IMR-90 (cell line): Measurements from ENCODE around the gene MAG. TPM values are rescaled to one million over a fixed set of nuclear protein-coding genes. Genes with fewer than 3 reads are reported as not detected.

ENCODE experiments used
- ATAC-seq: fragments of 200-7000 bp; cut with Tn5 transposase; 2 replicates; pipeline ENCODE4 v1.9.1; 2020; ENCODE audit warnings: low read depth, mild to moderate bottlenecking, moderate library complexity
- BruUV-seq: library from RNA; stranded (reverse); fragments of 400-500 nt; replicated peaks from 2 replicates; lab custom pipeline; 2021; lab: Mats Ljungman, UMichigan
- CTCF ChIA-PET: fragments of 300-600 bp; formaldehyde crosslinking; extraction: SDS; loops from one replicate; lab custom pipeline; 2021; ENCODE audit warnings: antibody characterized with exemption; lab: Yijun Ruan, JAX
- POLR2A ChIA-PET: fragments of 300-600 bp; sonication (Branson Sonifier 250); formaldehyde crosslinking; loops from one replicate; lab custom pipeline; 2022; ENCODE audit warnings: antibody characterized with exemption; ENCODE audit not compliant: unreplicated experiment; lab: Charles Lee
- DNase-seq: peaks from one replicate; pipeline ENCODE4 v3.0.0; 2013
- H2AFZ ChIP-seq: replicated peaks from 2 replicates; pipeline ENCODE3; 2013; ENCODE audit warnings: low read length, mild to moderate bottlenecking; ENCODE audit not compliant: poor library complexity
- H2AK5ac ChIP-seq: 2 replicates; pipeline ENCODE4 v1.6.1; 2013; ENCODE audit warnings: low read depth, low read length, inconsistent platforms
- H2AK9ac ChIP-seq: replicated peaks from 2 replicates; pipeline ENCODE3; 2013; ENCODE audit warnings: mild to moderate bottlenecking, low read depth, low read length, moderate library complexity; ENCODE audit not compliant: poor library complexity
- H2BK120ac ChIP-seq: 2 replicates; pipeline ENCODE4 v1.6.1; 2013; ENCODE audit warnings: low read depth, low read length, inconsistent platforms
- H2BK15ac ChIP-seq: 3 replicates; pipeline ENCODE4 v1.6.1; 2013; ENCODE audit warnings: low read depth, low read length, inconsistent platforms
- H2BK20ac ChIP-seq: 2 replicates; pipeline ENCODE4 v1.6.1; 2013; ENCODE audit warnings: low read depth, mild to moderate bottlenecking, inconsistent platforms, low read length, moderate library complexity
- H2BK5ac ChIP-seq: 2 replicates; pipeline ENCODE4 v1.6.1; 2013; ENCODE audit warnings: mild to moderate bottlenecking, low read depth, low read length, inconsistent platforms; ENCODE audit not compliant: poor library complexity, severe bottlenecking
- H3K14ac ChIP-seq: replicated peaks from 2 replicates; pipeline ENCODE4 v1.6.1; 2013; ENCODE audit warnings: low read depth, low read length, inconsistent platforms
- H3K18ac ChIP-seq: 2 replicates; pipeline ENCODE4 v1.6.1; 2013; ENCODE audit warnings: low read depth, low read length, control low read depth
- H3K23ac ChIP-seq: 2 replicates; pipeline ENCODE4 v1.6.1; 2013; ENCODE audit warnings: low read depth, low read length, inconsistent platforms
- H3K27ac ChIP-seq: 2 replicates; pipeline ENCODE4 v1.5.1; 2013; ENCODE audit warnings: mild to moderate bottlenecking, control low read depth, low read length; ENCODE audit not compliant: insufficient read depth
- H3K27me3 ChIP-seq: 2 replicates; pipeline ENCODE4 v1.6.1; 2013; ENCODE audit warnings: low read length; ENCODE audit not compliant: control insufficient read depth, insufficient read depth
- H3K36me3 ChIP-seq: 2 replicates; pipeline ENCODE4 v1.6.1; 2013; ENCODE audit warnings: low read length, mixed read lengths; ENCODE audit not compliant: control insufficient read depth, insufficient read depth
- H3K4ac ChIP-seq: 2 replicates; pipeline ENCODE4 v1.6.1; 2013; ENCODE audit warnings: low read depth, low read length, inconsistent platforms
- H3K4me1 ChIP-seq: 2 replicates; pipeline ENCODE4 v1.6.1; 2013; ENCODE audit warnings: low read length, mixed read lengths; ENCODE audit not compliant: control insufficient read depth, insufficient read depth
- H3K4me2 ChIP-seq: 2 replicates; pipeline ENCODE4 v1.6.1; 2013; ENCODE audit warnings: low read depth, mild to moderate bottlenecking, control low read depth, low read length, moderate library complexity
- H3K4me3 ChIP-seq: 2 replicates; pipeline ENCODE4 v1.5.1; 2013; ENCODE audit warnings: low read depth, mild to moderate bottlenecking, control low read depth, low read length, moderate library complexity; ENCODE audit not compliant: insufficient read depth
- H3K56ac ChIP-seq: 2 replicates; pipeline ENCODE4 v1.6.1; 2013; ENCODE audit warnings: low read length, inconsistent platforms; ENCODE audit not compliant: insufficient read depth; ENCODE audit errors: extremely low read depth
- H3K79me1 ChIP-seq, 2 experiments: 2 replicates each; pipeline ENCODE4 v1.6.1; 2013; ENCODE audit warnings: low read length in 2 of 2, inconsistent platforms in 1 of 2, low read depth in 1 of 2
- H3K9ac ChIP-seq: 2 replicates; pipeline ENCODE4 v1.6.1; 2013; ENCODE audit warnings: low read depth, low read length, control low read depth
- H3K9me1 ChIP-seq: 2 replicates; pipeline ENCODE4 v1.6.1; 2013; ENCODE audit warnings: low read length, inconsistent platforms; ENCODE audit not compliant: insufficient read depth
- H3K9me3 ChIP-seq: 2 replicates; pipeline ENCODE4 v1.6.1; 2013; ENCODE audit warnings: low read length; ENCODE audit not compliant: control insufficient read depth, insufficient read depth
- H4K20me1 ChIP-seq: 2 replicates; pipeline ENCODE4 v1.6.1; 2013; ENCODE audit warnings: low read length, inconsistent platforms; ENCODE audit not compliant: insufficient read depth
- H4K5ac ChIP-seq: 2 replicates; pipeline ENCODE4 v1.6.1; 2013; ENCODE audit warnings: mild to moderate bottlenecking, low read depth, low read length, control low read depth
- H4K8ac ChIP-seq, 2 experiments: 2 replicates each; pipeline ENCODE4 v1.6.1; 2013; ENCODE audit warnings: low read depth in 2 of 2, low read length in 2 of 2, control low read depth in 1 of 2, inconsistent platforms in 1 of 2
- H4K91ac ChIP-seq: 2 replicates; pipeline ENCODE4 v1.6.1; 2013; ENCODE audit warnings: low read depth, low read length, inconsistent platforms; ENCODE audit not compliant: insufficient read depth
- BHLHE40 ChIP-seq: fragments of 150-350 bp; IDR thresholded peaks from 2 replicates; pipeline ENCODE4 v1.6.1; 2016; ENCODE audit warnings: mild to moderate bottlenecking, low read depth, low read length
- CEBPB ChIP-seq: IDR thresholded peaks from 2 replicates; pipeline ENCODE4 v1.6.1; 2012; ENCODE audit warnings: low read depth, low read length, improper control_type of control experiment
- CHD1 ChIP-seq: IDR thresholded peaks from 2 replicates; pipeline ENCODE4 v1.6.1; 2012; ENCODE audit warnings: low read depth, low read length, improper control_type of control experiment
- CTCF ChIP-seq: conservative IDR thresholded peaks from 2 replicates; pipeline ENCODE4 v1.5.1; 2012; ENCODE audit warnings: mild to moderate bottlenecking, low read depth, low read length, improper control_type of control experiment
- ELK1 ChIP-seq: fragments of 150-350 bp; IDR thresholded peaks from 2 replicates; pipeline ENCODE4 v1.6.1; 2016; ENCODE audit warnings: low read depth, mild to moderate bottlenecking, low read length, moderate library complexity, borderline replicate concordance
- FOS ChIP-seq: fragments of 150-350 bp; IDR thresholded peaks from 2 replicates; pipeline ENCODE4 v1.6.1; 2016; ENCODE audit warnings: low read depth, low read length
- MAFK ChIP-seq: IDR thresholded peaks from 2 replicates; pipeline ENCODE4 v1.6.1; 2012; ENCODE audit warnings: low read depth, low read length, improper control_type of control experiment
- MAZ ChIP-seq: IDR thresholded peaks from 2 replicates; pipeline ENCODE4 v1.6.1; 2012; ENCODE audit warnings: low read depth, mild to moderate bottlenecking, low read length, improper control_type of control experiment, moderate library complexity, borderline replicate concordance
- MXI1 ChIP-seq: IDR thresholded peaks from 2 replicates; pipeline ENCODE4 v1.6.1; 2012; ENCODE audit warnings: low read depth, mild to moderate bottlenecking, low read length, moderate library complexity, borderline replicate concordance
- NFE2L2 ChIP-seq: fragments of 150-350 bp; IDR thresholded peaks from 2 replicates; pipeline ENCODE4 v1.6.1; 2016; ENCODE audit warnings: low read depth, mild to moderate bottlenecking, low read length
- POLR2A ChIP-seq: IDR thresholded peaks from 2 replicates; pipeline ENCODE4 v1.6.1; 2012; ENCODE audit warnings: mild to moderate bottlenecking, low read depth, low read length
- RAD21 ChIP-seq: IDR thresholded peaks from 2 replicates; pipeline ENCODE4 v1.6.1; 2012; ENCODE audit warnings: low read length, improper control_type of control experiment
- RCOR1 ChIP-seq: IDR thresholded peaks from 2 replicates; pipeline ENCODE4 v1.6.1; 2012; ENCODE audit warnings: mild to moderate bottlenecking, low read length, improper control_type of control experiment; ENCODE audit not compliant: insufficient replicate concordance
- RFX5 ChIP-seq: IDR thresholded peaks from 2 replicates; pipeline ENCODE4 v1.8.0; 2012; ENCODE audit warnings: low read depth, mild to moderate bottlenecking, low read length, moderate library complexity
- SMC3 ChIP-seq: fragments of 150-350 bp; IDR thresholded peaks from 2 replicates; pipeline ENCODE4 v1.6.1; 2016; ENCODE audit warnings: low read depth, mild to moderate bottlenecking, antibody characterized with exemption, low read length, moderate library complexity
- WGBS, 2 experiments: methylation state at CpG; one replicate each; pipeline versions ENCODE4 v1.1.5 to v1.1.7; 2013; ENCODE audit warnings: missing lambda C conversion rate in 2 of 2; ENCODE audit not compliant: insufficient read length in 1 of 2; ENCODE audit errors: extremely low coverage in 2 of 2; 5-methylcytosine and 5-hydroxymethylcytosine counted together
- dilution Hi-C: fragments of 300-500 bp; cut with HindIII; formaldehyde crosslinking; loops from one replicate; pipeline ENCODE4 v1.14.3; 2018; ENCODE audit warnings: low sequenced_read_pairs; ENCODE audit not compliant: unreplicated experiment
- in situ Hi-C: fragments of 300-500 bp; cut with MboI; formaldehyde crosslinking; loops from 3 replicates; pipeline ENCODE4 v1.14.3; 2019; ENCODE audit warnings: low sequenced_read_pairs, inconsistent platforms, mixed read lengths
- intact Hi-C: fragments of 100-400 bp; cut with micrococcal nuclease; formaldehyde crosslinking; loops from 2 replicates; pipeline ENCODE4 v1.10.0; 2022
- polyA plus RNA-seq, 3 experiments: library from polyadenylated mRNA; depleted of rRNA; stranded (reverse); fragments of >200 nt; gene quantifications; 2 replicates each; pipeline ENCODE4 v1.2.3, GENCODE V29; 2012; ENCODE audit warnings: low replicate concordance in 1 of 3
- total RNA-seq: library from RNA; depleted of rRNA; stranded (reverse); fragments of >200 nt; gene quantifications from 2 replicates; pipeline ENCODE4 v1.2.3, GENCODE V29; 2012
- TF ChIP-seq, protein P1 (sequence below): fragments of 150-350 bp; IDR thresholded peaks from 2 replicates; pipeline ENCODE4 v1.6.1; 2017; ENCODE audit warnings: mild to moderate bottlenecking, antibody characterized with exemption, low read length, low read depth

The MAG gene
- total and polyA plus RNA-seq, 2 of the 4 experiments (the other 2 are of a cell fraction): not detected

- Histone ChIP-seq H3K18ac (no peak overlapping the region), H3K27ac (no peak overlapping the region), H4K8ac (no peak overlapping the region), H3K4me3 (no peak overlapping the region), H2AK5ac (no peak overlapping the region), H3K4me1 (no peaks in the 10 kb centered on the region), H3K27me3 (no peaks in the 10 kb centered on the region; the same call in 1 of the 2 replicates), H2AK9ac (no peak overlapping the region), H2BK20ac (no peak overlapping the region), H3K23ac (no peak overlapping the region), H2BK15ac (no peak overlapping the region), H3K4ac (no peak overlapping the region), H2BK120ac (no peak overlapping the region), H4K5ac (no peak overlapping the region), H3K9me1 (no peaks in the 10 kb centered on the region), H4K20me1 (no peaks in the 10 kb centered on the region), H3K4me2 (no peak overlapping the region), H3K9ac (no peak overlapping the region), H4K91ac (no peak overlapping the region), H3K9me3 (no peaks in the 10 kb centered on the region), H3K56ac (no peak overlapping the region), H2AFZ (no peak overlapping the region), H3K79me1 (no peaks in the 10 kb centered on the region), H3K36me3 (no peaks in the 10 kb centered on the region), H3K14ac (no peak overlapping the region), H2BK5ac (no peak overlapping the region)
- no peak for ATAC-seq
- no peak for TF ChIP-seq MAFK
- TF ChIP-seq FOS: no peak
- no peak for TF ChIP-seq CTCF
- TF ChIP-seq RFX5: no peak
- TF ChIP-seq BHLHE40: no peak
- TF ChIP-seq NFE2L2: no peak
- no peak for TF ChIP-seq CEBPB
- TF ChIP-seq MAZ: no peak
- TF ChIP-seq, protein P1, sequence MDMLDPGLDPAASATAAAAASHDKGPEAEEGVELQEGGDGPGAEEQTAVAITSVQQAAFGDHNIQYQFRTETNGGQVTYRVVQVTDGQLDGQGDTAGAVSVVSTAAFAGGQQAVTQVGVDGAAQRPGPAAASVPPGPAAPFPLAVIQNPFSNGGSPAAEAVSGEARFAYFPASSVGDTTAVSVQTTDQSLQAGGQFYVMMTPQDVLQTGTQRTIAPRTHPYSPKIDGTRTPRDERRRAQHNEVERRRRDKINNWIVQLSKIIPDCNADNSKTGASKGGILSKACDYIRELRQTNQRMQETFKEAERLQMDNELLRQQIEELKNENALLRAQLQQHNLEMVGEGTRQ: no peak
- TF ChIP-seq MXI1: no peak
- TF ChIP-seq POLR2A: no peak
- TF ChIP-seq CHD1: no peak
- TF ChIP-seq RCOR1: no peak
- no peak for TF ChIP-seq ELK1
- no peak for TF ChIP-seq RAD21
- no peak for TF ChIP-seq SMC3
- dilution Hi-C loops (no loop called here), intact Hi-C loops (no loop called here), in situ Hi-C loops (loop anchor here (25.0 kb wide), 1 partner anchor 246 kb away; the partner anchor contains the start of gene PMIS2)
- ChIA-PET POLR2A (no interaction called here), CTCF (no interaction called here)
- DNase-seq: no peak
- 70% methylated on average over 6 of the region's 16 CpGs; no CpG with 5 or more reads in 1 of the 2 experiments for WGBS, 2 experiments
- no TSS peak for BruUV-seq
Measured at GRCh38 chr19:35341006-35341405, 49.0 kb downstream of the MAG start.
